H9 (cell line): Measurements from ENCODE around the gene RPL37A. TPM values are rescaled to one million over a fixed set of nuclear protein-coding genes. Genes with fewer than 3 reads are reported as not detected.

Experiments used
- DNase-seq: peaks from one replicate; pipeline ENCODE4 v3.0.0-alpha.2; 2017
- H2AFZ ChIP-seq: one replicate; pipeline ENCODE4 v1.6.1; 2013; ENCODE audit warnings: mild to moderate bottlenecking, low read length, control low read depth, moderate library complexity
- H2AK5ac ChIP-seq: 2 replicates; pipeline ENCODE4 v1.6.1; 2013; ENCODE audit warnings: low read length, control low read depth, mixed read lengths; ENCODE audit not compliant: insufficient read length
- H2BK120ac ChIP-seq: one replicate; pipeline ENCODE4 v1.6.1; 2013; ENCODE audit warnings: low read depth, mild to moderate bottlenecking, low read length, control low read depth, inconsistent platforms; ENCODE audit not compliant: poor library complexity, severe bottlenecking
- H2BK12ac ChIP-seq: 2 replicates; pipeline ENCODE4 v1.6.1; 2013; ENCODE audit warnings: low read length, control low read depth, mixed read lengths, low read depth; ENCODE audit not compliant: insufficient read length
- H2BK15ac ChIP-seq: 2 replicates; pipeline ENCODE4 v1.6.1; 2013; ENCODE audit warnings: low read depth, low read length, control low read depth
- H2BK20ac ChIP-seq: one replicate; pipeline ENCODE4 v1.6.1; 2013; ENCODE audit warnings: low read depth, mild to moderate bottlenecking, low read length, control low read depth, inconsistent platforms; ENCODE audit not compliant: poor library complexity, severe bottlenecking
- H2BK5ac ChIP-seq: 2 replicates; pipeline ENCODE4 v1.6.1; 2013; ENCODE audit warnings: low read length, control low read depth, mixed read lengths; ENCODE audit not compliant: insufficient read length
- H3K14ac ChIP-seq: 2 replicates; pipeline ENCODE4 v1.6.1; 2013; ENCODE audit warnings: low read length, control low read depth; ENCODE audit not compliant: insufficient read depth
- H3K18ac ChIP-seq: 2 replicates; pipeline ENCODE4 v1.6.1; 2013; ENCODE audit warnings: low read depth, mild to moderate bottlenecking, mixed read lengths, low read length, control low read depth; ENCODE audit not compliant: insufficient read length
- H3K23ac ChIP-seq: 2 replicates; pipeline ENCODE4 v1.6.1; 2013; ENCODE audit warnings: low read length, control low read depth, mixed read lengths, low read depth; ENCODE audit not compliant: insufficient read length
- H3K23me2 ChIP-seq: 2 replicates; pipeline ENCODE4 v1.6.1; 2013; ENCODE audit warnings: low read depth, mild to moderate bottlenecking, mixed read lengths, low read length, control low read depth; ENCODE audit not compliant: insufficient read length, poor library complexity, severe bottlenecking
- H3K27ac ChIP-seq: 2 replicates; pipeline ENCODE4 v1.5.1; 2013; ENCODE audit warnings: low read length, control low read depth, mixed read lengths, low read depth; ENCODE audit not compliant: insufficient read length
- H3K27me3 ChIP-seq: 2 replicates; pipeline ENCODE4 v1.6.1; 2013; ENCODE audit warnings: low read length, control low read depth, inconsistent platforms; ENCODE audit not compliant: insufficient read depth
- H3K4ac ChIP-seq: 2 replicates; pipeline ENCODE4 v1.6.1; 2013; ENCODE audit warnings: low read depth, mild to moderate bottlenecking, control low read depth, inconsistent platforms, low read length, moderate library complexity
- H3K4me1 ChIP-seq: 2 replicates; pipeline ENCODE4 v1.6.1; 2013; ENCODE audit warnings: low read length, control low read depth, inconsistent platforms; ENCODE audit not compliant: insufficient read depth
- H3K4me2 ChIP-seq: 2 replicates; pipeline ENCODE4 v1.6.1; 2013; ENCODE audit warnings: low read length, control low read depth, mixed read lengths; ENCODE audit not compliant: insufficient read length, insufficient read depth
- H3K56ac ChIP-seq: 2 replicates; pipeline ENCODE4 v1.6.1; 2013; ENCODE audit warnings: low read depth, mild to moderate bottlenecking, mixed read lengths, low read length, control low read depth; ENCODE audit not compliant: insufficient read length
- H3K79me1 ChIP-seq: 2 replicates; pipeline ENCODE4 v1.6.1; 2013; ENCODE audit warnings: low read depth, mild to moderate bottlenecking, moderate library complexity, low read length, control low read depth, inconsistent platforms; ENCODE audit not compliant: insufficient read depth, poor library complexity, severe bottlenecking
- H3K79me2 ChIP-seq: 2 replicates; pipeline ENCODE4 v1.6.1; 2013; ENCODE audit warnings: low read length, control low read depth, inconsistent platforms; ENCODE audit not compliant: insufficient read depth
- H3K9ac ChIP-seq: 2 replicates; pipeline ENCODE4 v1.6.1; 2013; ENCODE audit warnings: low read length, control low read depth, mixed read lengths; ENCODE audit not compliant: insufficient read length; ENCODE audit errors: extremely low read depth
- H3K9me3 ChIP-seq: one replicate; pipeline ENCODE4 v1.6.1; 2013; ENCODE audit warnings: low read depth, low read length, inconsistent platforms; ENCODE audit not compliant: control insufficient read depth
- H3T11ph ChIP-seq: one replicate; pipeline ENCODE4 v1.6.1; 2013; ENCODE audit warnings: mild to moderate bottlenecking, low read length, control low read depth, inconsistent platforms
- H4K20me1 ChIP-seq: one replicate; pipeline ENCODE4 v1.6.1; 2013; ENCODE audit not compliant: control insufficient read depth, insufficient read length, insufficient read depth
- H4K5ac ChIP-seq: 2 replicates; pipeline ENCODE4 v1.6.1; 2013; ENCODE audit warnings: low read depth, mild to moderate bottlenecking, mixed read lengths, low read length, control low read depth; ENCODE audit not compliant: insufficient read length
- H4K8ac ChIP-seq: replicated peaks from 2 replicates; pipeline ENCODE4 v1.6.1; 2013; ENCODE audit warnings: low read length, control low read depth, mixed read lengths, low read depth; ENCODE audit not compliant: insufficient read length
- H4K91ac ChIP-seq: 2 replicates; pipeline ENCODE4 v1.6.1; 2013; ENCODE audit warnings: low read depth, mild to moderate bottlenecking, moderate library complexity, mixed read lengths, low read length, control low read depth; ENCODE audit not compliant: insufficient read length
- H3K27ac Mint-ChIP-seq, 3 experiments: 2 replicates in 2 of 3; 3 replicates in 1 of 3; pipeline ENCODE4 v1.8.0; 2020 to 2021; ENCODE audit warnings: mixed read lengths in 3 of 3, mild to moderate bottlenecking in 1 of 3, moderate library complexity in 1 of 3
- H3K27me3 Mint-ChIP-seq: 2 replicates; pipeline ENCODE4 v1.8.0; 2021; ENCODE audit warnings: low read depth, mild to moderate bottlenecking, moderate library complexity, mixed read lengths
- H3K36me3 Mint-ChIP-seq, 3 experiments: 2 replicates in 2 of 3; 3 replicates in 1 of 3; pipeline ENCODE4 v1.8.0; 2020 to 2021; ENCODE audit warnings: low read depth in 3 of 3, mixed read lengths in 3 of 3; ENCODE audit not compliant: insufficient read depth in 1 of 3
- H3K4me1 Mint-ChIP-seq, 2 experiments: 2 replicates each; pipeline ENCODE4 v1.8.0; 2020; ENCODE audit warnings: mixed read lengths in 2 of 2
- H3K4me3 Mint-ChIP-seq, 2 experiments: 2 replicates in 1 of 2; 3 replicates in 1 of 2; pipeline ENCODE4 v1.8.0; 2020 to 2021; ENCODE audit warnings: mild to moderate bottlenecking in 2 of 2, mixed read lengths in 2 of 2, moderate library complexity in 1 of 2
- H3K9me3 Mint-ChIP-seq, 2 experiments: 2 replicates in 1 of 2; 3 replicates in 1 of 2; pipeline ENCODE4 v1.8.0; 2020; ENCODE audit warnings: mild to moderate bottlenecking in 2 of 2, mixed read lengths in 2 of 2, moderate library complexity in 1 of 2
- CTCF ChIP-seq: fragments of 200-600 bp; sonication (generic); conservative IDR thresholded peaks from 3 replicates; pipeline ENCODE4 v1.8.0; 2021; ENCODE audit warnings: antibody characterized with exemption, mild to moderate bottlenecking
- WGBS: extraction: QIAGEN DNeasy Blood & Tissue Kit; methylation state at CpG from one replicate; pipeline ENCODE4 v1.1.7; 2013; ENCODE audit warnings: missing lambda C conversion rate, low lambda C conversion rate, mixed read lengths; ENCODE audit not compliant: insufficient read length; ENCODE audit errors: extremely low coverage; 5-methylcytosine and 5-hydroxymethylcytosine counted together
- total RNA-seq: library from RNA; stranded (reverse); gene quantifications from 2 replicates; pipeline ENCODE4 v1.2.1, GENCODE V29; 2021

The RPL37A gene
- total RNA-seq, 1 experiment from 2014 or later, result 3,769 TPM

GRCh38 chr2:216545359-216545758 is 46.7 kb downstream of the RPL37A start:
- H4K20me1 ChIP-seq, result no peaks in the 10 kb centered on the region
- H3K14ac ChIP-seq, result no peak overlapping the region
- H4K5ac ChIP-seq, result no peak overlapping the region
- H3K27ac Mint-ChIP-seq, result 0 out of 7 replicates have a peak overlapping the region, but pooled peaks of 1 of the 3 experiments have one; percentile 11
- no peak overlapping the region for H3K27ac ChIP-seq
- H3K27me3 ChIP-seq, result no peaks in the 10 kb centered on the region
- H4K91ac ChIP-seq, result no peak overlapping the region
- no peak overlapping the region for H4K8ac ChIP-seq
- no peak overlapping the region for H3K4me2 ChIP-seq
- no peak overlapping the region for H2BK5ac ChIP-seq
- H2BK120ac ChIP-seq, result no peak overlapping the region
- H3K9ac ChIP-seq, result no peak overlapping the region
- H2BK20ac ChIP-seq, result no peak overlapping the region
- H3T11ph ChIP-seq, result no peak overlapping the region
- H3K79me2 ChIP-seq, result no peaks in the 10 kb centered on the region
- H2BK12ac ChIP-seq, result no peak overlapping the region
- no peak overlapping the region for H2AFZ ChIP-seq
- no peak for TF ChIP-seq CTCF
- H3K4ac ChIP-seq, result no peak overlapping the region
- no peaks in the 10 kb centered on the region for H3K9me3 ChIP-seq
- no peak overlapping the region for H3K18ac ChIP-seq
- peaks cover 0 to 5% (median 5%) of the 10 kb centered on the region in 3 experiments; a peak in 4 of 7 replicates for H3K36me3 Mint-ChIP-seq
- no peak overlapping the region for H3K4me3 Mint-ChIP-seq
- H3K23me2 ChIP-seq, result no peaks in the 10 kb centered on the region
- H3K56ac ChIP-seq, result no peak overlapping the region
- H3K79me1 ChIP-seq, result no peaks in the 10 kb centered on the region
- peaks cover 1% of the 10 kb centered on the region; the same call in 1 of the 2 replicates for H3K27me3 Mint-ChIP-seq
- H3K4me1 ChIP-seq, result peaks cover 3% of the 10 kb centered on the region; the same call in 1 of the 2 replicates
- H2AK5ac ChIP-seq, result no peak overlapping the region
- WGBS, result no CpG with 5 or more reads among the region's 4 CpGs
- no peaks in the 10 kb centered on the region for H3K9me3 Mint-ChIP-seq
- no peak overlapping the region for H2BK15ac ChIP-seq
- no peak overlapping the region for H3K23ac ChIP-seq
- H3K4me1 Mint-ChIP-seq, result peaks cover 20% of the 10 kb centered on the region in 2 experiments
- no peak for DNase-seq
